ENCODE measurements around the gene ILDR2.

The ILDR2 gene

GRCh38 chr1:166969074-166969677 lies 6.2 kb downstream of the ILDR2 start:
- DNase-seq (ENCODE audit: low read depth), result no peak

GRCh38 chr1:166960858-166961474 lies 14.4 kb downstream of the ILDR2 start:
- no peak for DNase-seq (ENCODE audit: low read depth)

GRCh38 chr1:166956872-166957271 lies 18.5 kb downstream of the ILDR2 start:
- no peak for DNase-seq (ENCODE audit: low read depth)

- DNase-seq (ENCODE audit: low read depth), result no peak
These were observed 19.1 kb downstream of the ILDR2 start for GRCh38 chr1:166956057-166956850.

GRCh38 chr1:166953491-166953890 lies 21.8 kb downstream of the ILDR2 start:
- DNase-seq (ENCODE audit: low read depth), result no peak

- no peak for DNase-seq (ENCODE audit: low read depth)
These were observed 23.2 kb downstream of the ILDR2 start for GRCh38 chr1:166952002-166952746.

GRCh38 chr1:166951050-166951449 lies 24.3 kb downstream of the ILDR2 start:
- DNase-seq (ENCODE audit: low read depth), result no peak

- DNase-seq (ENCODE audit: low read depth), result no peak
These were observed 25.2 kb downstream of the ILDR2 start for GRCh38 chr1:166950156-166950555.

GRCh38 chr1:166948856-166949350 lies 26.4 kb downstream of the ILDR2 start:
- no peak for DNase-seq (ENCODE audit: low read depth)

- DNase-seq (ENCODE audit: low read depth), result no peak
These were observed 27.8 kb downstream of the ILDR2 start for GRCh38 chr1:166947398-166948043.

GRCh38 chr1:166944186-166944967 lies 31.0 kb downstream of the ILDR2 start:
- no peak for DNase-seq (ENCODE audit: low read depth)

- DNase-seq (ENCODE audit: low read depth), result no peak
These were observed 35.5 kb downstream of the ILDR2 start for GRCh38 chr1:166939741-166940375.

- no peak for DNase-seq (ENCODE audit: low read depth)
These were observed 37.4 kb downstream of the ILDR2 start for GRCh38 chr1:166937962-166938361.

- no peak for DNase-seq (ENCODE audit: low read depth)
These were observed 38.0 kb downstream of the ILDR2 start for GRCh38 chr1:166937329-166937728.

- no peak for DNase-seq (ENCODE audit: low read depth)
These were observed 41.7 kb downstream of the ILDR2 start for GRCh38 chr1:166933633-166934032.

GRCh38 chr1:166933140-166933539 lies 42.2 kb downstream of the ILDR2 start:
- DNase-seq (ENCODE audit: low read depth), result no peak

GRCh38 chr1:166929911-166930310 lies 45.4 kb downstream of the ILDR2 start:
- no peak for DNase-seq (ENCODE audit: low read depth)

- no peak for DNase-seq (ENCODE audit: low read depth)
These were observed 47.6 kb downstream of the ILDR2 start for GRCh38 chr1:166927701-166928100.

- DNase-seq (ENCODE audit: low read depth), result no peak
These were observed 49.4 kb downstream of the ILDR2 start for GRCh38 chr1:166925810-166926478.
